Fibroblast of lung (primary cell): ENCODE results near the gene ZNF521. TPM values are rescaled to one million over a fixed set of nuclear protein-coding genes. Genes with fewer than 3 reads are reported as not detected.

Experiments used
- DNase-seq, 2 donors: peaks; one replicate each; pipeline versions ENCODE4 v3.0.0 to v3.0.0-alpha.2; 2010; ENCODE audit warnings: low read depth in 2 of 2
- H2AFZ ChIP-seq: 2 replicates; pipeline ENCODE4 v1.5.1; 2012; ENCODE audit warnings: low read length, control low read depth, inconsistent platforms
- H3K27ac ChIP-seq: 2 replicates; pipeline ENCODE4 v1.5.1; 2011; ENCODE audit warnings: low read length, control low read depth; ENCODE audit not compliant: insufficient read depth
- H3K27me3 ChIP-seq: 2 replicates; pipeline ENCODE4 v1.5.1; 2011; ENCODE audit warnings: mild to moderate bottlenecking, low read length; ENCODE audit not compliant: control insufficient read depth, insufficient read depth
- H3K36me3 ChIP-seq: 2 replicates; pipeline ENCODE4 v1.5.1; 2011; ENCODE audit warnings: low read length; ENCODE audit not compliant: control insufficient read depth, insufficient read depth
- H3K4me1 ChIP-seq: 2 replicates; pipeline ENCODE4 v1.5.1; 2011; ENCODE audit warnings: low read length; ENCODE audit not compliant: control insufficient read depth, insufficient read depth; ENCODE audit errors: extremely low read depth
- H3K4me2 ChIP-seq: 2 replicates; pipeline ENCODE4 v1.5.1; 2011; ENCODE audit warnings: low read length, control low read depth; ENCODE audit not compliant: insufficient read depth; ENCODE audit errors: extremely low read depth
- H3K4me3 ChIP-seq, 4 experiments: fragments of 200-600 bp in 1 of 4; sonication (generic) in 1 of 4; replicated peaks in 1 of 4; 2 replicates each; pipeline ENCODE4 v1.5.1; 2011 to 2016; ENCODE audit warnings: low read length in 4 of 4, low read depth in 3 of 4, mild to moderate bottlenecking in 3 of 4, control low read depth in 2 of 4, inconsistent platforms in 1 of 4, mixed read lengths in 1 of 4; ENCODE audit not compliant: insufficient read depth in 1 of 4; ENCODE audit errors: control extremely low read depth in 1 of 4
- H3K79me2 ChIP-seq: 2 replicates; pipeline ENCODE4 v1.5.1; 2012; ENCODE audit warnings: mild to moderate bottlenecking, low read length, inconsistent platforms; ENCODE audit not compliant: control insufficient read depth, insufficient read depth
- H3K9ac ChIP-seq: 2 replicates; pipeline ENCODE4 v1.5.1; 2011; ENCODE audit warnings: mild to moderate bottlenecking, low read length, control low read depth; ENCODE audit not compliant: insufficient read depth
- H3K9me3 ChIP-seq: 2 replicates; pipeline ENCODE4 v1.5.1; 2012; ENCODE audit warnings: low read depth, low read length; ENCODE audit not compliant: control insufficient read depth, insufficient read depth
- H4K20me1 ChIP-seq: 2 replicates; pipeline ENCODE4 v1.5.1; 2011; ENCODE audit warnings: low read length; ENCODE audit not compliant: control insufficient read depth, insufficient read depth; ENCODE audit errors: extremely low read depth
- CTCF ChIP-seq, 2 donors: IDR thresholded peaks in 1 of 2; conservative IDR thresholded peaks in 1 of 2; 1 replicate in 1 of 2; 2 replicates in 1 of 2; pipeline ENCODE4 v1.5.1; 2011 to 2012; ENCODE audit warnings: low read length in 2 of 2, control low read depth in 1 of 2, inconsistent platforms in 1 of 2, low read depth in 1 of 2, mild to moderate bottlenecking in 1 of 2
- EZH2 ChIP-seq: IDR thresholded peaks from 2 replicates; pipeline ENCODE4 v1.5.1; 2012; ENCODE audit warnings: low read length, control low read depth, mild to moderate bottlenecking; ENCODE audit errors: missing control alignments
- polyA plus RNA-seq, 2 donors: library from polyadenylated mRNA; depleted of rRNA in 1 of 2; stranded (reverse) in 1 of 2; unstranded in 1 of 2; fragments of >200 nt; gene quantifications; 2 replicates each; pipeline ENCODE4 v1.2.1, GENCODE V29; 2011 to 2012; ENCODE audit warnings: missing spikeins in 1 of 2
- total RNA-seq: library from RNA; depleted of rRNA; stranded (reverse); fragments of >200 nt; gene quantifications from 2 replicates; pipeline ENCODE4 v1.2.1, GENCODE V29; 2014

The ZNF521 gene
- total and polyA plus RNA-seq, 2 donors (not counting 1 experiment from before 2014, with no cell fraction given): 25.2 to 43.6 TPM

DNA sequence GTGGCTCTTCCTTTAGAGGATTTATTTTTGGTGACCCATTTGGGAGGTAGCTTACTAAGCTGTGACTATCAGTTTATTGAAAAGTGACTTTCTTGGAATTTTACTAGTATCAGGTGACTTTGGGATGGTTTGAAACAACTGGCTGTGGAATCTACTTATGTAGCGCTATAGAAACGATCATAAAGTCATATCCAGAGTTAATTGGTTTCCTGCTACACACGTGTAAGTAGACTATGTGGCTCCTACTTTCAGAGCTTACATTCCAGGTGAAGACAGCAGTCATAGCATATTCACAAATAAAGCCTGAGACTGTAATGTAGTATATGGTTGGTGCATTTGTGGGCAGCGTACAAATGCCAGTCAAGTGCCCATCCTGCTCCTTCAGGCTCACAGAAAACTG lies 308.9 kb downstream of the ZNF521 start:
- no peak overlapping the region for H3K4me2 ChIP-seq
- TF ChIP-seq EZH2 (no peak), CTCF (conservative IDR thresholded peaks at IDR 0.05 in 1 of 2, IDR thresholded peaks at IDR 0.05 in 1 of 2; ENCODE audit: low read depth in 1 of 2, low read length in 2 of 2) (no peak)
- no peaks in the 10 kb centered on the region for H4K20me1 ChIP-seq
- no peak overlapping the region for H3K9ac ChIP-seq
- no peaks in the 10 kb centered on the region for H3K4me1 ChIP-seq
- H3K36me3 ChIP-seq: no peaks in the 10 kb centered on the region
- no peak overlapping the region for H3K4me3 ChIP-seq
- no peak overlapping the region for H2AFZ ChIP-seq
- no peaks in the 10 kb centered on the region for H3K9me3 ChIP-seq
- H3K27me3 ChIP-seq: no peaks in the 10 kb centered on the region
- H3K27ac ChIP-seq: no peak overlapping the region
- H3K79me2 ChIP-seq: no peaks in the 10 kb centered on the region
- DNase-seq: no peak

DNA sequence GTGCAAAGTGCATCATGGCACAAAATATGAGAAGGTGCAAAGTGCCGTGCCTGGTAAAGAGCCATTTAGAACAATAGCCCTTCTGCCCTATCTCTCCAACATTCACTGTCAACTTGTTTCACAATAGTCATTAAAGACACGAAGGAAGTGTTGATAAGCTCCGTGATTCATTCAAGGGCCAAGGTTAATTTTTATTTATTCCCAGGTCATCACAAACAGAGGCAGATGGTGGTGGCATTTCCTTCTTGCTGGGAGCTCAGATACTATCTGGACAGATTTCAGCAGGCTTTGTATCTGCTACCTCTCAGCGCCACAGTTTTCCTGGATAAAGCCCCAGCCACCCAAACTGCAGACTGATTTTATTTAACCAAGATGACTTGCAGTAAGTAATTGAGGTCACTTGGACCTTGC lies 309.3 kb downstream of the ZNF521 start:
- H3K27me3 ChIP-seq: no peaks in the 10 kb centered on the region
- H2AFZ ChIP-seq: no peak overlapping the region
- no peak overlapping the region for H3K4me2 ChIP-seq
- no peak overlapping the region for H3K27ac ChIP-seq
- H3K36me3 ChIP-seq: no peaks in the 10 kb centered on the region
- no peak for TF ChIP-seq EZH2
- no peak for TF ChIP-seq CTCF (conservative IDR thresholded peaks at IDR 0.05 in 1 of 2, IDR thresholded peaks at IDR 0.05 in 1 of 2; ENCODE audit: low read depth in 1 of 2, low read length in 2 of 2)
- no peak overlapping the region for H3K9ac ChIP-seq
- H4K20me1 ChIP-seq: no peaks in the 10 kb centered on the region
- H3K4me3 ChIP-seq: no peak overlapping the region
- no peaks in the 10 kb centered on the region for H3K4me1 ChIP-seq
- H3K9me3 ChIP-seq: no peaks in the 10 kb centered on the region
- H3K79me2 ChIP-seq: no peaks in the 10 kb centered on the region
- no peak for DNase-seq

DNA sequence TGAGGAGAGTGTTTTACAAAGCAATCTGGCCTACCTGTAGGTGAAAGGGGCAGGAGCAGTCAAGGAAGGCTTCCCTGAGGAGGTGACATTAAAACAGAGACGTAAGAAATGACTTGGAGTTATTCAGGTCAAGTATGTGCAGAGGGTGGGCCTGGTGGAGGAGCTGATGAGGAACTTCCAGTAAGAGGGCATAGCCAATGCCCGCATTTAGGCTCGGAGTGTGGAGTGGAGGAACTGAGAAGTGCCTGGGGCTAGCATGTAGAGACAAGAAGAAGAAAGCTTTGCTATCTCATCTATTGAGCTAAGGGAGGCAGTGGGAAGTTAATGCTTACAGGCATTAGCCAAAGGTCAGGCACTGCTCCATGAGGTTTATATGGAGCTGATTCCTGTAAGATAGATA lies 312.2 kb downstream of the ZNF521 start:
- no peak for TF ChIP-seq EZH2
- TF ChIP-seq CTCF (conservative IDR thresholded peaks at IDR 0.05 in 1 of 2, IDR thresholded peaks at IDR 0.05 in 1 of 2; ENCODE audit: low read depth in 1 of 2, low read length in 2 of 2): no peak
- Histone ChIP-seq H3K9ac (no peak overlapping the region), H3K27me3 (no peaks in the 10 kb centered on the region), H3K9me3 (no peaks in the 10 kb centered on the region), H3K4me1 (no peaks in the 10 kb centered on the region), H3K79me2 (no peaks in the 10 kb centered on the region), H3K27ac (no peak overlapping the region), H3K4me3 (no peak overlapping the region), H3K36me3 (no peaks in the 10 kb centered on the region), H2AFZ (no peak overlapping the region), H3K4me2 (no peak overlapping the region), H4K20me1 (no peaks in the 10 kb centered on the region)
- no peak for DNase-seq
